ENCODE data around the gene RRAS2. TPM values are rescaled to one million over a fixed set of nuclear protein-coding genes. Genes with fewer than 3 reads are reported as not detected.

The RRAS2 gene
- total RNA-seq, 1 experiment from 2014 or later = 128 TPM

DNA sequence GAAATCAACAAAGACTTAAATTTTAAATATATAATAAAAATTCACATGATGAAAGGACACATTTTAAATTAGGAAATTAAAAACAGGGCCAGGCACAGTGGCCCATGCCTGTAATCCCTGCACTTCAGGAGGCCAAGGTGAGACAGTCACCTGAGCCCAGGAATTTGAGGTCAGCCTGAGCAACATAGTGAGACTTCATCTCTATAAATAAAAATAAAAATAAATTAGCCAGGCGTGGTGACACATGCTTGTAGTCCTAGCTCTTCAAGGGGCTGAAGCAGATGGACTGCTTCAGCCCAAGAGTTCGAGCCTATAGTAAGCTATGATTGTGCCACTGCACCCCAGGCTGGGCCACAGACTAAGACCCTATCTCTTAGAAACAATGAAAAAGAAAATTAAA, 29.3 kb downstream of the RRAS2 start:
- DNase-seq (ENCODE audit: unreplicated experiment) = no peak
- H3K27me3 Mint-ChIP-seq (ENCODE audit: insufficient read depth, unreplicated experiment) = no peaks in the 10 kb centered on the region

GRCh38 chr11:14327116-14327515, 31.9 kb downstream of the RRAS2 start:
- intact Hi-C loops (cut with micrococcal nuclease) = no loop called here
- TF ChIP-seq, protein P1, sequence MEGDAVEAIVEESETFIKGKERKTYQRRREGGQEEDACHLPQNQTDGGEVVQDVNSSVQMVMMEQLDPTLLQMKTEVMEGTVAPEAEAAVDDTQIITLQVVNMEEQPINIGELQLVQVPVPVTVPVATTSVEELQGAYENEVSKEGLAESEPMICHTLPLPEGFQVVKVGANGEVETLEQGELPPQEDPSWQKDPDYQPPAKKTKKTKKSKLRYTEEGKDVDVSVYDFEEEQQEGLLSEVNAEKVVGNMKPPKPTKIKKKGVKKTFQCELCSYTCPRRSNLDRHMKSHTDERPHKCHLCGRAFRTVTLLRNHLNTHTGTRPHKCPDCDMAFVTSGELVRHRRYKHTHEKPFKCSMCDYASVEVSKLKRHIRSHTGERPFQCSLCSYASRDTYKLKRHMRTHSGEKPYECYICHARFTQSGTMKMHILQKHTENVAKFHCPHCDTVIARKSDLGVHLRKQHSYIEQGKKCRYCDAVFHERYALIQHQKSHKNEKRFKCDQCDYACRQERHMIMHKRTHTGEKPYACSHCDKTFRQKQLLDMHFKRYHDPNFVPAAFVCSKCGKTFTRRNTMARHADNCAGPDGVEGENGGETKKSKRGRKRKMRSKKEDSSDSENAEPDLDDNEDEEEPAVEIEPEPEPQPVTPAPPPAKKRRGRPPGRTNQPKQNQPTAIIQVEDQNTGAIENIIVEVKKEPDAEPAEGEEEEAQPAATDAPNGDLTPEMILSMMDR (IDR thresholded peaks at IDR 0.05; ENCODE audit: unreplicated experiment) = no peak
- POLR2A ChIA-PET = no interaction called here
- H3K4me1 Mint-ChIP-seq (ENCODE audit: insufficient read depth, unreplicated experiment) = peaks cover 25% of the 10 kb centered on the region
- CTCF ChIA-PET = no interaction called here
- H3K27me3 Mint-ChIP-seq (ENCODE audit: insufficient read depth, unreplicated experiment) = no peaks in the 10 kb centered on the region
- no peak overlapping the region for H3K4me3 Mint-ChIP-seq (ENCODE audit: unreplicated experiment)
- no TSS peak for BruUV-seq (replicated peaks)
- H3K27ac Mint-ChIP-seq (ENCODE audit: low read depth, unreplicated experiment) = no peak overlapping the region
- H3K9me3 Mint-ChIP-seq (ENCODE audit: unreplicated experiment) = no peaks in the 10 kb centered on the region
- no peak for DNase-seq (ENCODE audit: unreplicated experiment)
- H3K36me3 Mint-ChIP-seq (ENCODE audit: insufficient read depth, unreplicated experiment) = peaks cover 5% of the 10 kb centered on the region

More for the DNA sequence above, 29.3 kb downstream of the RRAS2 start:
- ChIA-PET CTCF (interaction anchor here (0.5 to 1.3 kb wide), 6 partner anchors 20 to 124 kb away, joined by 3 to 6 read pairs (median 3); no protein-coding TSS in a partner anchor), POLR2A (interaction anchor here (0.7 to 1.1 kb wide), 4 partner anchors 17 to 398 kb away, joined by 3 to 5 read pairs (median 4); no protein-coding TSS in a partner anchor)
- intact Hi-C loops (cut with micrococcal nuclease) = no loop called here
- Mint-ChIP-seq H3K27ac (ENCODE audit: low read depth, unreplicated experiment) (no peak overlapping the region), H3K4me3 (ENCODE audit: unreplicated experiment) (no peak overlapping the region), H3K4me1 (ENCODE audit: insufficient read depth, unreplicated experiment) (peaks cover 7% of the 10 kb centered on the region), H3K36me3 (ENCODE audit: insufficient read depth, unreplicated experiment) (peaks cover 5% of the 10 kb centered on the region), H3K9me3 (ENCODE audit: unreplicated experiment) (no peaks in the 10 kb centered on the region)
- TF ChIP-seq, protein P1 (IDR thresholded peaks at IDR 0.05; ENCODE audit: unreplicated experiment) = no peak
- no TSS peak for BruUV-seq (replicated peaks)

- Mint-ChIP-seq H3K27ac (ENCODE audit: low read depth, unreplicated experiment) (peak overlapping the region; percentile 43), H3K9me3 (ENCODE audit: unreplicated experiment) (no peaks in the 10 kb centered on the region), H3K36me3 (ENCODE audit: insufficient read depth, unreplicated experiment) (no peaks in the 10 kb centered on the region), H3K4me1 (ENCODE audit: insufficient read depth, unreplicated experiment) (peaks cover 27% of the 10 kb centered on the region), H3K4me3 (ENCODE audit: unreplicated experiment) (no peak overlapping the region), H3K27me3 (ENCODE audit: insufficient read depth, unreplicated experiment) (no peaks in the 10 kb centered on the region)
- ChIA-PET CTCF (interaction anchor here (1.2 kb wide), 1 partner anchor 27 kb away, joined by 3 read pairs; no protein-coding TSS in a partner anchor), POLR2A (interaction anchor here (0.6 to 1.3 kb wide), 3 partner anchors 15 to 104 kb away, joined by 3 to 4 read pairs (median 3); no protein-coding TSS in a partner anchor)
- TF ChIP-seq, protein P1 (IDR thresholded peaks at IDR 0.05; ENCODE audit: unreplicated experiment) = no peak
- no peak for DNase-seq (ENCODE audit: unreplicated experiment)
- BruUV-seq (replicated peaks) = no TSS peak
- intact Hi-C loops (cut with micrococcal nuclease) = no loop called here
Observed at GRCh38 chr11:14323118-14323676, 35.8 kb downstream of the RRAS2 start.

DNA sequence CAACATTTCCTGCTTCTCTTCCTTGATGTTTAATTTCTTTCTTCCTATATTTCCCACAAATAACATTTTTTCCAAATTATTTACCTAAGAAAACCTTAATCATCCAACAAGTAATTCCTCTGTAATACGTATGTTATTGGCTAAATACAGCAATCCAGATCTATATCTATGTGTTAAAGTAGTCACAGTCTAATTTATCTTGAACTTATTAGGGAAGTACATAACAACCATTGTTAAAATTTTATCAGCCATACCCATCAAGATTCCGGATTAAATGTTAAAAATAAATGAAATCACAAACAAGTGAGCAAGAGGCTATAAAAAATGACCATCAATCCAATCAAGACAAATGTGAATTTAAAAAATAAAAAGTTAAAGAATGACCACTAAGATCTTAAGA, 36.5 kb downstream of the RRAS2 start:
- no peak for DNase-seq (ENCODE audit: unreplicated experiment)
- POLR2A ChIA-PET = interaction anchor here (0.6 to 1.3 kb wide), 3 partner anchors 14 to 104 kb away, joined by 3 to 4 read pairs (median 3); no protein-coding TSS in a partner anchor
- no TSS peak for BruUV-seq (replicated peaks)
- intact Hi-C loops (cut with micrococcal nuclease) = no loop called here
- Mint-ChIP-seq H3K36me3 (ENCODE audit: insufficient read depth, unreplicated experiment) (no peaks in the 10 kb centered on the region), H3K4me1 (ENCODE audit: insufficient read depth, unreplicated experiment) (peaks cover 34% of the 10 kb centered on the region), H3K9me3 (ENCODE audit: unreplicated experiment) (no peaks in the 10 kb centered on the region), H3K4me3 (ENCODE audit: unreplicated experiment) (no peak overlapping the region), H3K27ac (ENCODE audit: low read depth, unreplicated experiment) (peak overlapping the region; percentile 43), H3K27me3 (ENCODE audit: insufficient read depth, unreplicated experiment) (no peaks in the 10 kb centered on the region)
- TF ChIP-seq, protein P1 (IDR thresholded peaks at IDR 0.05; ENCODE audit: unreplicated experiment) = no peak
- CTCF ChIA-PET = interaction anchor here (0.6 to 1.2 kb wide), 4 partner anchors 21 to 172 kb away, joined by 3 to 4 read pairs (median 4); no protein-coding TSS in a partner anchor
